Lower lobe of right lung (tissue), 2 donors: ENCODE results near the gene SOX9. TPM values are rescaled to one million over a fixed set of nuclear protein-coding genes. Genes with fewer than 3 reads are reported as not detected.

Experiments
- ATAC-seq, 2 donors: fragments of 200-7000 bp; cut with Tn5 transposase; one replicate each; pipeline ENCODE4 v1.9.1; 2020 to 2022; ENCODE audit warnings: mild to moderate bottlenecking in 2 of 2, moderate library complexity in 2 of 2
- DNase-seq: peaks from one replicate; pipeline ENCODE4 v3.0.0-alpha.2; 2020
- H3K27ac ChIP-seq: fragments of 200-600 bp; one replicate; pipeline ENCODE4 v1.8.0; 2022
- H3K27me3 ChIP-seq: fragments of 200-600 bp; one replicate; pipeline ENCODE4 v1.8.0; 2022; ENCODE audit warnings: low read depth
- H3K36me3 ChIP-seq: fragments of 200-600 bp; one replicate; pipeline ENCODE4 v1.8.0; 2022; ENCODE audit warnings: mild to moderate bottlenecking
- H3K4me1 ChIP-seq: fragments of 200-600 bp; one replicate; pipeline ENCODE4 v1.8.0; 2022
- H3K4me3 ChIP-seq: fragments of 200-600 bp; one replicate; pipeline ENCODE4 v1.8.0; 2022; ENCODE audit warnings: mild to moderate bottlenecking
- H3K9me3 ChIP-seq: fragments of 200-600 bp; one replicate; pipeline ENCODE4 v1.8.0; 2022
- intact Hi-C: fragments of 100-400 bp; cut with DNase I; formaldehyde crosslinking; loops from one replicate; pipeline ENCODE4 v1.11.0; 2022
- total RNA-seq: library from RNA; stranded (reverse); fragmentation: NEBNext Ultra II Directional; extraction: Animal tissue kit (Norgen Biotek cat#: 25700); gene quantifications from one replicate; pipeline ENCODE4 v1.2.1, GENCODE V29; 2021
- TF ChIP-seq, protein P1 (sequence below): fragments of 200-600 bp; IDR thresholded peaks from one replicate; pipeline ENCODE4 v1.8.0; 2022; ENCODE audit warnings: antibody characterized with exemption, mild to moderate bottlenecking
- donor health status: DM: no; HTN: yes; CAD: no; lungs with severe emphysema.

SOX9 gene
- total RNA-seq, 1 donor from 2014 or later = 4.3 TPM

DNA sequence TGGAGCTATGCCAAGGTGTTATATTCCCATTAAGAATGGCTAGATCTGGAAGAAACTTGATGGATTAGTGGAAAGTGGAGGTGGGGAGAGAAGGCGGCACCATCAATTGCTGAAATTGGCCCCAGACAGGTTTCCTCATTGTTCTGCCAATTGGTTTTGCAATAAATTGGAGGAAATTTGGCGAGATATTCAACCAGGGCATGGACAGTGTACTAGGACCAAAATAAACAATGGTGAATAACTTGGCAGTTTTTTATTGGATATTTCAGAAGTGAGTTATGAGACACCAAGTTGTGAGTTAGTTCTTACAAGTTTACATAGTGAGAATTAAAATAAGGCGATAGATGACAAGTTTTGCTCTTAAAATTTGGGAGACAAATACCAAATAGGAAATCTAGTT lies 41.1 kb upstream of the SOX9 start:
- DNase-seq = no peak
- no peak overlapping the region for H3K4me3 ChIP-seq
- no peaks in the 10 kb centered on the region for H3K9me3 ChIP-seq
- H3K36me3 ChIP-seq = no peaks in the 10 kb centered on the region
- ATAC-seq = no peak
- intact Hi-C loops = no loop called here
- no peaks in the 10 kb centered on the region for H3K4me1 ChIP-seq
- H3K27ac ChIP-seq = no peak overlapping the region
- TF ChIP-seq, protein P1, sequence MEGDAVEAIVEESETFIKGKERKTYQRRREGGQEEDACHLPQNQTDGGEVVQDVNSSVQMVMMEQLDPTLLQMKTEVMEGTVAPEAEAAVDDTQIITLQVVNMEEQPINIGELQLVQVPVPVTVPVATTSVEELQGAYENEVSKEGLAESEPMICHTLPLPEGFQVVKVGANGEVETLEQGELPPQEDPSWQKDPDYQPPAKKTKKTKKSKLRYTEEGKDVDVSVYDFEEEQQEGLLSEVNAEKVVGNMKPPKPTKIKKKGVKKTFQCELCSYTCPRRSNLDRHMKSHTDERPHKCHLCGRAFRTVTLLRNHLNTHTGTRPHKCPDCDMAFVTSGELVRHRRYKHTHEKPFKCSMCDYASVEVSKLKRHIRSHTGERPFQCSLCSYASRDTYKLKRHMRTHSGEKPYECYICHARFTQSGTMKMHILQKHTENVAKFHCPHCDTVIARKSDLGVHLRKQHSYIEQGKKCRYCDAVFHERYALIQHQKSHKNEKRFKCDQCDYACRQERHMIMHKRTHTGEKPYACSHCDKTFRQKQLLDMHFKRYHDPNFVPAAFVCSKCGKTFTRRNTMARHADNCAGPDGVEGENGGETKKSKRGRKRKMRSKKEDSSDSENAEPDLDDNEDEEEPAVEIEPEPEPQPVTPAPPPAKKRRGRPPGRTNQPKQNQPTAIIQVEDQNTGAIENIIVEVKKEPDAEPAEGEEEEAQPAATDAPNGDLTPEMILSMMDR = no peak
- peaks cover 5% of the 10 kb centered on the region for H3K27me3 ChIP-seq

DNA sequence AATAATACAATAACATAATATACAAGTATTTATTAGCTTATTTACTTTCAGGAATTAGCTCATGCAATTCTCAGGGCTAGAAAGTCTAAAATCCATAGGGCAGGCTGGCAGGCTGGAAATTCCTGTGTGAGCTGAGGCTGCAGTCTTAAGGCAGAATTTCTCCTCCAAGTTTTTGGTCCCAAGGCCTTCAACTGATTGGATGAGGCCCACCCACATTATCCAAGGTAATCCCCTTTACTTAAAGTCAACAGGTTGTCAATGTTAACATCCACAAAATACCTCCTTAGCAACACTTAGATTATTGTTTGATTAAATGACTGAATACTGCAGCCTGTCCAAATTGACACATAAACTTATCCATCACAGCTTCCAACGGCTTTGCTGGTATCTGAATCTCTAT lies 32.9 kb upstream of the SOX9 start:
- H3K27me3 ChIP-seq = no peaks in the 10 kb centered on the region
- no peak overlapping the region for H3K4me3 ChIP-seq
- no peak for DNase-seq
- H3K9me3 ChIP-seq = no peaks in the 10 kb centered on the region
- no peaks in the 10 kb centered on the region for H3K4me1 ChIP-seq
- intact Hi-C loops = no loop called here
- TF ChIP-seq, protein P1 = no peak
- H3K36me3 ChIP-seq = no peaks in the 10 kb centered on the region
- no peak overlapping the region for H3K27ac ChIP-seq
- ATAC-seq = no peak

DNA sequence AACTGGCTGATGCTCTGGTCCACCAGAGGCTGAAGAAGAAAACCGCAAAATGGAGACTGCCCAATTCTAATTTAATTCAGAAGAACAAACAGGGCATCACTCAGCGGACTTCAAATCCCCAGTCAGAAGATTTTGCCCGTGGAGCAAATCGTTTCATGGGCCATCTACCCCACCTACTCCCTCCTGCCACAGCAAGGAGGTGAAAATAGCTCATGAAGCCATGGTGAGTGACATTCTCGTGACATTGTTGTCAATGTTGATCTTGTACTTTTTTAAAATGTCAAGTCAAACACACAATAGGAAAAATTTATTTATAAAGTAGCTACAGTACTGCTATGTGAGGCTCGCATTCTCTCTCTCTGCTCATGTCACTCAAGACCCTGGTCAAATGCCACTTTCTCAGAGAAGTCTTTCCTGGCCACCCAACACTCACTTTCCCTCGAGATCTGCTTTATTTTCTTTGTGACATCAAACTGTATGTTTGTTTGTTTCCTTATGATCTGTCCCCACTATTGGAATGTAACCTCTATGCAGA lies 31.3 kb upstream of the SOX9 start:
- TF ChIP-seq, protein P1 = no peak
- no peak for DNase-seq
- Histone ChIP-seq H3K4me1 (no peaks in the 10 kb centered on the region), H3K36me3 (no peaks in the 10 kb centered on the region), H3K27me3 (no peaks in the 10 kb centered on the region), H3K9me3 (no peaks in the 10 kb centered on the region), H3K4me3 (no peak overlapping the region), H3K27ac (no peak overlapping the region)
- intact Hi-C loops = no loop called here
- ATAC-seq = no peak

DNA sequence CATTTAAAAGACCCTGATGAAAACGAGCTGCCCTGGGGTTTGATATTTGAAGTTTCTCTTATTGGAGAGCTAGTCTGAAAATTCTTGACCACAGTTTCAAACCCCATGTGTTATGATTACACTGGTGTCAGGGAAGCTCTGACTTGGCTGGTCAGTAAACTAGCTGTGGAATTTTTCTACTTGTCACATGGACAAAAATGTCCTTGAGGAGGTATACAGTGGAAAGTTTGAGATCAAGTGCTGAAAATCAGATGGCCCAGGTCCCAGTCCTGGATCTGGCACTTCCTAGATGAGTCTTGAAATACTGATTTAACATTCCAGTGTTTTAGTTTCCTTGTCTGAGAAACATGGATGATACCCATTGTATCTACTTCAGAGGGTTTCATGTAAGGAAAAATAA lies 30.7 kb upstream of the SOX9 start:
- DNase-seq = no peak
- Histone ChIP-seq H3K27me3 (no peaks in the 10 kb centered on the region), H3K4me1 (no peaks in the 10 kb centered on the region), H3K27ac (no peak overlapping the region), H3K4me3 (no peak overlapping the region), H3K36me3 (no peaks in the 10 kb centered on the region), H3K9me3 (no peaks in the 10 kb centered on the region)
- TF ChIP-seq, protein P1 = no peak
- intact Hi-C loops = no loop called here
- no peak for ATAC-seq

DNA sequence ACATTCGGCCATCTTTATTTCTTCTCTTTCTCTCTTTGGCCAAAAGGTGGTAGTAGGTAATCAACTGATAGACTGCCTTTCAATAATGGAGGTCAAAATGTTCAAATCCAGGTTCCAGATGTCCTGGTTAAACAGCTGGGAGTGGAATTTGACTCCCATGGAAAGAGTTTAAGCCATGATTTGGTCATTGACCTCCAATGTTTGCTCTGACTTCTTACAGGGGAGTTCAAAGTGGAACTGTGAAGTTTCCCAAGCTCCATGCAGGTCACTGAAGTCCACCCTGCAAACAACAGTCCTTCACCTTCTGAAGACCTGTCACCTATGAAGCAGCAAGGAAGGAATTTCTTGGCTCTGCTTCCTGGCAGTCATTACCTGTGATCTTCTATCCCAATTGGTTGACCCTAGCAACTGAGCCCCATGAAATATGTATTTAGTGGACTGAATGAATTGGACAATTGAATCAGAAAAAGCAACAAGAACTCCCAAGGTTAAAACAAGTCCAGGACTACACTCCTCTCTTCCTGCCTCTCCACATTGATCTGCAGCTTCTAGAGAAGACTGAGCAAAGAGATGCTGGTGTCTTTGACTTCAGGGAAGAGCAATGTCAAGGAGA lies 28.0 kb upstream of the SOX9 start:
- intact Hi-C loops = no loop called here
- no peaks in the 10 kb centered on the region for H3K27me3 ChIP-seq
- H3K36me3 ChIP-seq = no peaks in the 10 kb centered on the region
- H3K4me1 ChIP-seq = no peaks in the 10 kb centered on the region
- DNase-seq (no peak), ATAC-seq (no peak)
- no peak overlapping the region for H3K4me3 ChIP-seq
- H3K27ac ChIP-seq = no peak overlapping the region
- TF ChIP-seq, protein P1 = no peak
- no peaks in the 10 kb centered on the region for H3K9me3 ChIP-seq
